Esophagus squamous epithelium (tissue), 4 donors: ENCODE measurements around the gene NOC4L.

Experiments used
- POLR2A ChIP-seq, 4 donors: fragments of 450-650 bp; IDR thresholded peaks; one replicate each; pipeline ENCODE4 v1.6.1; 2017; ENCODE audit warnings: antibody characterized with exemption in 4 of 4, mild to moderate bottlenecking in 4 of 4, moderate library complexity in 3 of 4
- TF ChIP-seq, protein P1 (sequence below), 6 experiments: fragments of 450-650 bp in 4 of 6; fragments of 200-600 bp in 2 of 6; sonication (generic) in 2 of 6; IDR thresholded peaks; one replicate each; pipeline ENCODE4 v1.5.1; 2016 to 2019; ENCODE audit warnings: antibody characterized with exemption in 6 of 6, mild to moderate bottlenecking in 4 of 6, moderate library complexity in 4 of 6

DNA sequence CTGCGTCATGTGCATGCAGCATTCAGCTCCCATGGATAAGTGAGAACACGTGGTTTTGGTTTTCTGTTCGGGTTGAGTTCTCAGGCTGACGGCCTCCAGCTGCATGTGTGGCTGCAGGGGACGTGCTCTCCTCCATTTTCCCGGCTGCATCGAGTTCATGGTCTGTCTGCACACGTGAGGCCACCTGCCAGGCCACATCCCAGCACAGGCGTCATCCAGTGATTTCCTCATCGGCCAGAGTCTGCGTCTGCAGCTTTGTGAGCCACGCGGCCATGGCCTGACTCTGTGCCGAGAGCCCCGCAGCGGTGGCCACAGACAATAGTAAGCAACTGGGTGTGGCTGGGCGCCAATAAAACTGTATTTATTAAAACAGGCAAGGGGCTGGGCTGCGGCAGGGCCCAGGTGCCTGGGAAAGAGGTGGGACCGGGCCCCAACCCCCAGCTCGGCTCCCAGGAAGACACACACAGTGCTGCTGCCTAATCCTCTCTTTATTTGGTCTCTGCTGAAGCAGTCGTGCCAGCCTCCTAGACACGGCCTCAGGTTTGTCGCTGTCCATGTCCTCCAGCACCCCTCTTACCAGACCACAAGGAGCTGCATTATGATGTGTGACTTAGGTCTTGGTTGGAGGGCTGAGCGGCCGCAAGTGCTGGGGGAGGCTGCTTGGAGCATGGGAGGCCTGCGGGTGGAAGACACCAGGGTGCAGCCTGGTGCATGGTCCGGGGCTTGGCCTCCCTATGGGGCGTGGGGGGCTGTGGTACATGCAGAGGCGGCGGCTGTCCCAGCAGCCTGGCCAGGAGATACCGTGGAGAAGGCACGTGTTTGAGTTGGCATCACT is 52.0 kb downstream of the NOC4L start:
- TF ChIP-seq, protein P1, sequence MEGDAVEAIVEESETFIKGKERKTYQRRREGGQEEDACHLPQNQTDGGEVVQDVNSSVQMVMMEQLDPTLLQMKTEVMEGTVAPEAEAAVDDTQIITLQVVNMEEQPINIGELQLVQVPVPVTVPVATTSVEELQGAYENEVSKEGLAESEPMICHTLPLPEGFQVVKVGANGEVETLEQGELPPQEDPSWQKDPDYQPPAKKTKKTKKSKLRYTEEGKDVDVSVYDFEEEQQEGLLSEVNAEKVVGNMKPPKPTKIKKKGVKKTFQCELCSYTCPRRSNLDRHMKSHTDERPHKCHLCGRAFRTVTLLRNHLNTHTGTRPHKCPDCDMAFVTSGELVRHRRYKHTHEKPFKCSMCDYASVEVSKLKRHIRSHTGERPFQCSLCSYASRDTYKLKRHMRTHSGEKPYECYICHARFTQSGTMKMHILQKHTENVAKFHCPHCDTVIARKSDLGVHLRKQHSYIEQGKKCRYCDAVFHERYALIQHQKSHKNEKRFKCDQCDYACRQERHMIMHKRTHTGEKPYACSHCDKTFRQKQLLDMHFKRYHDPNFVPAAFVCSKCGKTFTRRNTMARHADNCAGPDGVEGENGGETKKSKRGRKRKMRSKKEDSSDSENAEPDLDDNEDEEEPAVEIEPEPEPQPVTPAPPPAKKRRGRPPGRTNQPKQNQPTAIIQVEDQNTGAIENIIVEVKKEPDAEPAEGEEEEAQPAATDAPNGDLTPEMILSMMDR (IDR thresholded peaks at IDR 0.05): no peak
- TF ChIP-seq POLR2A (IDR thresholded peaks at IDR 0.05): no peak
